ENCODE measurements around the gene HTRA2. TPM values are rescaled to one million over a fixed set of nuclear protein-coding genes. Genes with fewer than 3 reads are reported as not detected.
A peak's percentile ranks its signal among the peaks of the same experiment; 100 is the strongest.
"Not testable (repeated sequence)": the region's sequence is repeated elsewhere in the genome, so short reads cannot be mapped to it uniquely, and the experiment has no call there.

HTRA2 gene
- total RNA-seq, 1 donor from 2014 or later, result 38.1 TPM

- no peak for DNase-seq (ENCODE audit: low read depth in 2 of 2)
Observed at GRCh38 chr2:74559912-74560311, 30.2 kb downstream of the HTRA2 start.

GRCh38 chr2:74560591-74560990 lies 30.9 kb downstream of the HTRA2 start:
- peak in 1 of 2 donors; percentile 48 for DNase-seq (ENCODE audit: low read depth in 2 of 2)

- not testable (repeated sequence) for DNase-seq (ENCODE audit: low read depth in 2 of 2)
Observed at GRCh38 chr2:74561022-74561421, 31.3 kb downstream of the HTRA2 start.

GRCh38 chr2:74562126-74562775 lies 32.5 kb downstream of the HTRA2 start:
- DNase-seq (ENCODE audit: low read depth in 2 of 2), result no peak

GRCh38 chr2:74564222-74564621 lies 34.5 kb downstream of the HTRA2 start:
- no peak for DNase-seq (ENCODE audit: low read depth in 2 of 2)

- no peak for DNase-seq (ENCODE audit: low read depth in 2 of 2)
Observed at GRCh38 chr2:74566076-74566753, 36.5 kb downstream of the HTRA2 start.

GRCh38 chr2:74566754-74567085 lies 37.0 kb downstream of the HTRA2 start:
- no peak for DNase-seq (ENCODE audit: low read depth in 2 of 2)

GRCh38 chr2:74567881-74568280 lies 38.1 kb downstream of the HTRA2 start:
- DNase-seq (ENCODE audit: low read depth in 2 of 2), result no peak

- no peak for DNase-seq (ENCODE audit: low read depth in 2 of 2)
Observed at GRCh38 chr2:74569686-74570085, 40.0 kb downstream of the HTRA2 start.

GRCh38 chr2:74571058-74571457 lies 41.3 kb downstream of the HTRA2 start:
- no peak for DNase-seq (ENCODE audit: low read depth in 2 of 2)

GRCh38 chr2:74572178-74572925 lies 42.6 kb downstream of the HTRA2 start:
- no peak for DNase-seq (ENCODE audit: low read depth in 2 of 2)

GRCh38 chr2:74573747-74574562 lies 44.2 kb downstream of the HTRA2 start:
- DNase-seq (ENCODE audit: low read depth in 2 of 2), result peak; percentile 50 to 60

- DNase-seq (ENCODE audit: low read depth in 2 of 2), result no peak
Observed at GRCh38 chr2:74575320-74575719, 45.6 kb downstream of the HTRA2 start.

GRCh38 chr2:74576211-74576862 lies 46.6 kb downstream of the HTRA2 start:
- no peak for DNase-seq (ENCODE audit: low read depth in 2 of 2)

- no peak for DNase-seq (ENCODE audit: low read depth in 2 of 2)
Observed at GRCh38 chr2:74576863-74577229, 47.1 kb downstream of the HTRA2 start.

GRCh38 chr2:74577448-74577847 lies 47.7 kb downstream of the HTRA2 start:
- DNase-seq (ENCODE audit: low read depth in 2 of 2), result peak in 1 of 2 donors; percentile 23

- no peak for DNase-seq (ENCODE audit: low read depth in 2 of 2)
Observed at GRCh38 chr2:74578408-74578807, 48.7 kb downstream of the HTRA2 start.

- DNase-seq (ENCODE audit: low read depth in 2 of 2), result no peak
Observed at GRCh38 chr2:74581463-74581862, 51.7 kb downstream of the HTRA2 start.

GRCh38 chr2:74582184-74582583 lies 52.5 kb downstream of the HTRA2 start:
- DNase-seq (ENCODE audit: low read depth in 2 of 2), result no peak
